Measurements from ENCODE around the gene HES7.

HES7 gene

GRCh38 chr17:8150194-8151119, 26.6 kb upstream of the HES7 start:
- Histone ChIP-seq H3K4me3 (ENCODE audit: low read depth, low read length) (peak overlapping the region; percentile 78), H3K27ac (peak overlapping the region; percentile 46), H3K9me3 (ENCODE audit: severe bottlenecking) (no peaks in the 10 kb centered on the region), H3K36me3 (peaks cover 46% of the 10 kb centered on the region), H3K27me3 (ENCODE audit: insufficient read depth, low read depth, severe bottlenecking) (no peaks in the 10 kb centered on the region)
- DNase-seq: no peak
- TF ChIP-seq CTCF (IDR thresholded peaks at IDR 0.05; ENCODE audit: low read depth, low read length): no peak

- DNase-seq: no peak
- Histone ChIP-seq H3K9me3 (ENCODE audit: severe bottlenecking) (no peaks in the 10 kb centered on the region), H3K4me3 (ENCODE audit: low read depth, low read length) (no peak overlapping the region), H3K27me3 (ENCODE audit: insufficient read depth, low read depth, severe bottlenecking) (no peaks in the 10 kb centered on the region), H3K36me3 (peaks cover 48% of the 10 kb centered on the region), H3K27ac (no peak overlapping the region)
- no peak for TF ChIP-seq CTCF (IDR thresholded peaks at IDR 0.05; ENCODE audit: low read depth, low read length)
These were observed 25.7 kb upstream of the HES7 start for GRCh38 chr17:8149419-8150193.

GRCh38 chr17:8148560-8148959, 24.7 kb upstream of the HES7 start:
- DNase-seq: no peak
- H3K36me3 ChIP-seq: peaks cover 54% of the 10 kb centered on the region
- H3K9me3 ChIP-seq (ENCODE audit: severe bottlenecking): no peaks in the 10 kb centered on the region
- H3K27ac ChIP-seq: no peak overlapping the region
- H3K4me3 ChIP-seq (ENCODE audit: low read depth, low read length): no peak overlapping the region
- TF ChIP-seq CTCF (IDR thresholded peaks at IDR 0.05; ENCODE audit: low read depth, low read length): no peak
- H3K27me3 ChIP-seq (ENCODE audit: insufficient read depth, low read depth, severe bottlenecking): no peaks in the 10 kb centered on the region

- no peak for DNase-seq
- H3K9me3 ChIP-seq (ENCODE audit: severe bottlenecking): no peaks in the 10 kb centered on the region
- peaks cover 54% of the 10 kb centered on the region for H3K36me3 ChIP-seq
- no peak overlapping the region for H3K27ac ChIP-seq
- H3K4me3 ChIP-seq (ENCODE audit: low read depth, low read length): no peak overlapping the region
- no peaks in the 10 kb centered on the region for H3K27me3 ChIP-seq (ENCODE audit: insufficient read depth, low read depth, severe bottlenecking)
- no peak for TF ChIP-seq CTCF (IDR thresholded peaks at IDR 0.05; ENCODE audit: low read depth, low read length)
These were observed 24.0 kb upstream of the HES7 start for GRCh38 chr17:8147805-8148404.

GRCh38 chr17:8147141-8147804, 23.4 kb upstream of the HES7 start:
- no peaks in the 10 kb centered on the region for H3K9me3 ChIP-seq (ENCODE audit: severe bottlenecking)
- H3K27me3 ChIP-seq (ENCODE audit: insufficient read depth, low read depth, severe bottlenecking): no peaks in the 10 kb centered on the region
- H3K4me3 ChIP-seq (ENCODE audit: low read depth, low read length): no peak overlapping the region
- TF ChIP-seq CTCF (IDR thresholded peaks at IDR 0.05; ENCODE audit: low read depth, low read length): no peak
- no peak for DNase-seq
- H3K27ac ChIP-seq: no peak overlapping the region
- peaks cover 60% of the 10 kb centered on the region for H3K36me3 ChIP-seq
